IPS DF 4.7 (cell line): Measurements from ENCODE around the gene SNX18.
A peak's percentile ranks its signal among the peaks of the same experiment; 100 is the strongest.

ENCODE experiments used
- DNase-seq: peaks from one replicate; pipeline ENCODE4 v3.0.0-alpha.2; 2013; ENCODE audit warnings: low spot score; ENCODE audit errors: extremely low read depth

SNX18 gene

DNA sequence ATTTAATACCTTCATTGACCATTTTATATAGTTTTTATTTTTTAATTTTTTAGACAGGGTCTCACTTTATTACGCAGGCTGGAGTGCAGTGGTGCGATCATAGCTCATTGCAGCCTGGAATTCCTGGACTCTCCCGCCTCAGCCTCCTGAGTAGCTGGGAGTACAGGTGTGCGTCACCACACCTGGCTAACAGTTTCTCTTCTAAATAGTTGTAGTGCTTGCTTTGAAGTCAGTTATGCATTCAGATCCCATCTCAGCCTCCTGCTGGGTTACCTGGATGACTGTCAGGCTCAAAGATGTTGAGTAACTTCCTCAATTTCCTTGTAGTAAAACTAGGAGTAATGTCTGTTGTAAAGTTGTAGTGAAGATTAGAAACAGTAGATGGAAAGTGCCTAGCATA, 21.4 kb downstream of the SNX18 start:
- no peak for DNase-seq

DNA sequence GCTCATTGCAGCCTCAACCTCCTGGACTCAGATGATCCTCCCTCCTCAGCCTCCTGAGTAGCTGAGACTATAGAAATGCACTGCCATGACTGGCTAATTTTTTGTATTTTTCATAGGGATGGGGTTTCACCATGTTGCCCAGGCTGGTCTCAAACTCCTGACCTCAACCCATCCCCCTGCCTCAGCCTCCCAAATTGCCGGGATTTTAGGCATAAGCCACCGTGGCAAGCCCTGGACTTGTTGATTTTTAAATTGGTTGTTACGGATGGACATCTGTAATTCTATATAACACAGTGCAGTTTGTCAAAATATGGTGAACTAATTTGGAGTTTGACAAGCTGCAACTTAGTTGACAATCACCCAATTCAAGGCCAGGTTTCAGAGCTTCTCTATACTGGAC, 22.7 kb downstream of the SNX18 start:
- DNase-seq: no peak

DNA sequence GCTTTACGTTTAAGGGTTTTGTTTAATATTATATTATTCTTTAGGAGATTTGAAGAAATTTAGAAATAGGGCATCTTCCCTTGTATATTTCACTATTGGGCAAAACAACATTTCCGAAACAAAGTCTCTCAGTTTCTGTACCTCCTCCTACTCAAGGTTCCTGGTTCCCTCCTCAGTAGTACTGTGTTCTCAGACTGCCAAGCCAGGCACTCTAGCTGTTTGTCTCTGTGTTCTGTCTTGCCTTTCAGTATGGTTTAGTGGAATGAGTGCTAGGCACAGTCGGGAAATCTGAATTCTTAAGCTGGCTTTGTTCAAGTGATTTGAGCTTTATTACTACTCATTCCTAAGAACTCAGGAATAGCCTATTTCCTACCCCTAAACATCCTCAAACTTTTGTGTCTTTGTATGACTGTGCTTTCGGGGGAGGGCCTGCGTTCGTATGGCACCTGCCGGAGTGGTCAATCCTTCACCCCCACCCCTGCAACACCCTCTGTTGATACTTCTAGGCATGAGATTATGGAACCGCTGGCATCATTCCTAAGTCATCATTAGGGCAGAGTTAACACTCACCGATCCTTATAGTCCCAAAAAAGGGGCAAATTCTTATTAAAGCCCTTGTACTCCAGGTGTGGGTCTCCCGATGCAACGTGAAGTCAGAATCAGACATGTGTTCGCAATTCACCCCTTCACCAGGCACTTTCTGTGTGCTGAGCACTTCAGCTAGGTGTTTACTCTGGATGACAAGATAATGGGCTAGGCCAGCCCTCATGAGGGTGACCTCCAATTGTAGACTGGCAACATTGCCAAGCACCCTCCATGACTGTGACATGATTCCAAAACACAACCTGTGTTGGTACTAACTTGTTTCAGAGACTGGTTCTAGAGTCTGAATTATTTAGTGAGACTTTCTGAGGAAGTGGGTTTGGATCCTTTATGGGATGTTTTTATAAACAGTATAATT, 24.5 kb downstream of the SNX18 start:
- DNase-seq: no peak

DNA sequence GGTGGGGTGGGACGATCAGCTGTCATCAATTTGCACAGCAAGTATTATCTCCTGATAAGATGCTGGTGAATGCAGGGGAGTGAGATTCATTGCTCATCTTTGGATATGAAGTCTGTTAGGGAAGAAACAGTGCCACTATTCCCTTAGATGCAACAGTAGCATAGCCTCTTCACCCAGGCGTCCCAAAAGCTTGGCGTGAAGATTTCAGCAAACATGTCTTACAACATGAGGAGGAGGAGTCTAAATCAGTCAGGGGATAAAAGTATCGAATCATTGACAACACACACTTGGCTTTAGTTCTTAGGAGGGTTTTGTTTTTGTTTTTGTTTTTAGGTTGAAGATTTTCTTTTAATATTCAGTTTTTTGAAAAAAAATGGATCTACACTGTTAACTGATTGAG, 26.5 kb downstream of the SNX18 start:
- no peak for DNase-seq

DNA sequence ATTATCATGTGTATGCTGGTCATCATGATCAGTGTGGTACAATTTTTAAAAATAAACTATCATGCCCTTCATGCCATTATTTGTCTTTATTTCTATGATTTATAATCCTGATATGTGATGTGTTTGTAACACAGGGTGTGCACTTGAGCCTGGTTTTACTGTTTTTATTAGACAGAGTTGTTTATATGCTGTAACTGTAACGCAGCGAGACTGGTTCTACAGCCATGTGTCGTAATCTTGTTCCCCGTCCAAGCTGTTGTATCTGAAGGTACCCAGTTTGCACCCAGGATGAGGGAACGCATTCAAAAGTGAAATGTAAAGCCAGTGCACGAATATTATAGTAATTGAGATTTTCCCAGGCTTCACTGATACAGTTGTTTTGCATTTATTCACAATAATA, 28.2 kb downstream of the SNX18 start:
- no peak for DNase-seq

DNA sequence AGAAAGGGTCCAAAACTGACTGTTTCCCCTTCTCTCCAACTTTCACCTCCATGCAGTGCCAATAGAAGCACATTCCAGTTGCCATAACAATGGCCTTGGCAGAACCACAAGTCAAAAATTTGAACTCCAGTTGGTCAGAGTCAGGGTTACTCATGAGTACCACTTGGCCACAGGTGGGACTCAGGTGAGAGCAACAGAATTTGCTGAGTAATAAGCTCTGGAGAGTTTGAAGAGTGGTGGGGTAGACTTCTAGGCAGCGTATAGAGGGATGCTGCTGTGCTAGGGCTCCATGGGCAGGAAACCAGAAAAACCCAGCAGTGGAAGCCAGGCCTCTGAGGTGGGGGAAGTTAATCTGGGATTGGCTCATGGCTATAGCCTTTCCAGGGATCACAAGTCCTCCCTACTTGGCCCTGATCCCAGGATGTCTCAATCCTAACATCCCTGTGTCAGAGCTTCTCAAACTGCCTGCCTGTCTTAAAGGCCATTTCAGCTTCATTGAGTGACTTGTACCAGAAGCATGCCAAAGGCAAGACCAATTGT, 30.2 kb downstream of the SNX18 start:
- DNase-seq: no peak

DNA sequence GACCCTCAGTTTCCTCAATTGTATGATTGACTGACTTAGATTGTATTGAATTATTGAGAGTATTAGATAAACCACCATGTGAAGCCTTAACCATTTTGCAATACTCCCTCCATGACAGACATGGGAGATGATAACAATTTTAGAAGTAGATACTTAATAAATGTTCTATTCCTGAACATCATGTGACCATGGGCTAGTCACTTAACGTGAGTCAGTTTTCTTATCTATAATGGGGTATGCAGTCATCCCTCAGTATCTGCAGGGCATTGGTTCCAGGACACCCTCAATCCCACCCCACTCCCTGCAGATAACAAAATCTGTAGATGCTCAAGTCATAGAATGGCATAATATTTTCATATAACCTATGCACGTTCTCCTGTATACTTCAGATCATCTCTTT, 31.0 kb downstream of the SNX18 start:
- no peak for DNase-seq

DNA sequence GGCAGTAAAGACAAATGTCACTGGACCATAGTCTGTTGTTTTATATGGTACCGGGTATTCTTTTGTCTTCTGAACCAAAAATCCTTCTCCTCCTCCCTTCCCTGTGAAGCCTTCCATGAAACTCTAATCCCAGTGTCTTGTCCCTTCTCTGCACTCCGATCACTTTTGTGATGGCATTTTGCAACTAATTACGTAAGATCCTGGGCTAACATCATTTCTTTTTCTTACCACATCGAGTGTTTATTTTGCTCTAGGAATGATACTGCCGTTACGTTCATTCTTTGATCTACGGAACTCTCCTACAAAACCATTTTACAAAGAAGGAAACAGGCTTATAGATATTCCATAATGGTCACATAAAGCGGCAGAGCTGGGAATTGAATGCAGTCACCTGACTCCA, 33.7 kb downstream of the SNX18 start:
- DNase-seq: no peak

DNA sequence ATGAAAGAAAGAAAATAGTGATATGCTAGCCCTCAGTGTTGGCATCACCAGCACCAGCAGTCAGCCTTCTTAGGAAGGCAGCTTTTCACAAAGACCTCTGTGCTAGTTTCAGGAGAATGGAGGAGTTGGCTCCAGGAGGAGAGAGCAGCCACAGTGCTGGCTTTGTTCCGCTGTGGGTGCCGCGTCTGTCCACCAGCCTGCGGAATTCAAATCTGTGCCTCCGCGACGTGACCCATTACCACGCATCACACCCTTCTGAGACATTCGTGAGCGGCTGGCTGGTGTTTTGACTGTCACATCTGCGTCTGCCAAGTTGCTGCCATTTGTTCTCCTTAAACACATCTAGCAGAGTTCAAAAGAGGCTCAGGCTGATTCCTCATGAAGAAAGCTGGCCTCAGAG, 34.4 kb downstream of the SNX18 start:
- no peak for DNase-seq

DNA sequence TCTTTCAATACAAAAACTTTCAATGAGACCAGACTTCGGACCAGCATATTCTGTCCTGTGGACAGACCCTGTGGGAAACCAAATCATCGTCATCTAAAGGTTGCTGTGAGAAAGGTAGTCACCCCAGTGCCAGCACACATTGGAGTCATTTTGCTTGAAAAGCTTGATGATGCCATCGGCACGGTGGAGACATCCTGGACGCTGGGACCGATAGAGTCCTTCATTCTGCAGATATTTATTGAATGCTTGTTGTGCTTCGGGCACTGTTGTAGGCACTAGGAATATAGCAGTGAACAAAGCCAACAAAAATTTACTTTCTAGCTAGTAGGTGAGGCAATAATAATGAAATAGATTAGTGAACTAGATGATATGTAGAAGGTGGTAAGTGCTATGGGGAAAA, 34.9 kb downstream of the SNX18 start:
- no peak for DNase-seq

DNA sequence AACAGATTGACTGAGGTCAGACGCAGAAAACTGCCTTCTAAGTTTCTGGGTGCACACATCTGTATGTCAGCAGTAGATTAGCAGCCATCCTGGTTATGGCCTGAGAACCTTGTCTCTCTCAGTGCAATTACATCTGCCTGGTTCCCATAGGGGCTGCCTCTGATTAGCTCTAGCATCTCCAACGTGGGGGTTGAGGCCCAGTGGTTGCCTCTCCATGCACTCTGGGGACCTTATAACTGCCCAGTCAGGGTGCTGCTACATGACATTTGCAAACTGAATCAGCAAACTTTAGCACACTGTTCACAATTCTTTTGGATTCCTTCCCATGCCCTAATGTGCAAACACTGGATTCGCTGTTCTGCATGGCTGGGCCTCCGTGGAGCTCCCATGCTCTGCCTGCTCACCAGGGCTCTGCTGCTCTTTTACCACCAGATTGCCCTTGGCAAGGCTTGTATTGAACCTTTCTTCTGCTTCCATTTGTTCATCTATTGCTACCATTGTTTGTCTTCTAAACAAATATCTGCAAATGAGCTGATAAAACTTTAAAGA, 36.2 kb downstream of the SNX18 start:
- DNase-seq: no peak

DNA sequence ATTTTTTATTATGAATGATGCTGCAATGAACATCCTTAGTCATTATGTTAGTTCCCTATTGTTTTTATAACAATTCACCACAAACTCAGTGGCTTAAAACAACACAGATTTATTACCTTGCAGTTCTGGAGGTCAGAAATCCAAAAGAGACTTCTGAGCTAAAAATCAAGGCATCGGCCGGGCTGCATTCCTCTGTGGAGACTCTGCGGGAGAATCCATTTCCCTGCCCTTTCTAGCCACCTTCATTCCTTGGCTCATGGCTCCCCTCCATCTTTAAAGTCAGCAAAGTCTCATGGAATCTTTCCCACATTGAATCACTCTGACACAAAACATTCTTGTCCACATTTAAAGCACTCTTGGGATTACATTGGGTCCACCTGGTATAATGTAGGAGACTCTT, 38.6 kb downstream of the SNX18 start:
- no peak for DNase-seq

DNA sequence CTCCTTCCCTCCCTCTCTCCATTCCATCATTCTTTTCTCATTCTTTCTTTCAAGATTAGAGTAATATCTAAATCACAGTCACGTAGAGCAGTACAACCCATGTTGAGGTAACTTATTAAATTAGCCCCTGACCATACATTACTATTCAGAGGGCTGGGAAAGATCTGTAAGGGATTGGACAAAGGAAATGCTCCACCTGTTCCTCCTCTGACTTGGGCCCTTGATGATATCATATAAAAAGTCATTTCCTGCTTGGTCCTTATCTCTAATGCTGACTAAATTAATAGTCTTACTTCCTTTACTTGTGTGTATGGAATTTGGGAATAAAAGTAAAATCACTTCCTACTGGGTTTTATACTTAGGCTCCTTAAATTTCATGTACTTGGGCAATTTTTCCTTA, 40.8 kb downstream of the SNX18 start:
- no peak for DNase-seq

DNA sequence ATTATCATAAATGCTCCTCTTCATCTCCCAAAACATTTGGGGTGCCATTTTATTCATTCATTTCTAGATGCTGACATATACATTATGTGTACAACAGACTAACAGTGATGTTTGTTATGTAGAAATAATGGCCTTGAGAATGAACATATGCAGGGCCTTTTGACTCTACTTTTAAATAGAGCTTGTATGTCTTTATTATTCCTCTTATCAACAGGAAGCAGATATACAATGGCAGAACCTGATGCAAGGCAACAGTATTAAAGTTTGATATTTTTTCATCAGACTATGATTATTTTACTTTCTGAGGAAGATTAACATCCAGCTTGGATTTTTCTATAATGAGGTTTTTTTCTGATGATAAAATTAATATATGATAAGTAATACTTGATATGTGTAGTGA, 44.1 kb downstream of the SNX18 start:
- no peak for DNase-seq

DNA sequence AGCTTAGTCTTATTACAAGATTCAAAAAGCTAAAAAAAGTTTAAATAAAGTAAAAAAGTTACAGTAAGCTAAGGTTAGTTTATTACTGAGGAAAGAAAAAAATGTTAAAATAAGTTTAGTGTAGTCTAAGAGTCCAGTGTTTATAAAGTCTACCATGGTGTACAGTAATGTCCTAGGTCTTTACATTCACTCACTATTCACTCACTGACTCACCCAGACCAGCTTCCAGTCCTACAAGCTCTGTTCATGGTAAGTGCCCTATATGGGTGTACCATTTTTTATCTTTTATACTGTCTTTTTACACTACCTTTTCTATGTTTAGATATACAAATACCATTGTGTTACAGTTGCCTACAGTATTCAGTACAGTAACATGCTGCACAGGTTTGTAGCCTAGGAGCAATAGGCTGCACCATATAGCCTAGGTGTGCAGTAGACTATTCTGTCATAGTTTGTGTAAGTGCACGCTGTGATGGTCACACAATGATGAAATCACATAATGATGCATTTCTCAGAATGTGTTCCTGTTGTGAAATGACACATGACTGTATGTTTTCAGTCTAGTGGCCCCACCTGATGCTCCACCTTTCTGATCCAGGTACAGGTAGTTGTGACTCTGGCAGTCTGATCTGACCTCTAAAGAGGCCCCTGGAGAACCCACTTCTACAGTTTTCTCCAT, 45.7 kb downstream of the SNX18 start:
- DNase-seq: no peak

DNA sequence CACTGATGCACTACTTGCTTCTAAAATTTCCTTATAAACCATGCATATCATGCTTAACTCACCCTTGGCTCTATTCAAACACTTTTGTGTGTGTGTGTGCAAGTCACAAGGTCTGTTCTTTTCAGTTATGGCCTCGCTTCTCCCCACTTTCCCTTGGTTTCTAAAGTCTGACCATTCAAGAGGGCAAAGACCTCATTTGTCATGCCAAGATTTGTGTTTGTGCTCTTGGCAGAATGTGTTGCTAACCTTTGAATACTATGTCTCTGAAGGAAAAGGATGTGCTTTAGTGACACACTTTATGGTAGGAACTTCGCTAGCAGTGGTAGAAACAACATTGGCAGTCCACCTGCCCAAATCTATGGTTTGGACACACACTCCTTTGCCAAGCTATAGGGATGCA, 50.4 kb downstream of the SNX18 start:
- no peak for DNase-seq

DNA sequence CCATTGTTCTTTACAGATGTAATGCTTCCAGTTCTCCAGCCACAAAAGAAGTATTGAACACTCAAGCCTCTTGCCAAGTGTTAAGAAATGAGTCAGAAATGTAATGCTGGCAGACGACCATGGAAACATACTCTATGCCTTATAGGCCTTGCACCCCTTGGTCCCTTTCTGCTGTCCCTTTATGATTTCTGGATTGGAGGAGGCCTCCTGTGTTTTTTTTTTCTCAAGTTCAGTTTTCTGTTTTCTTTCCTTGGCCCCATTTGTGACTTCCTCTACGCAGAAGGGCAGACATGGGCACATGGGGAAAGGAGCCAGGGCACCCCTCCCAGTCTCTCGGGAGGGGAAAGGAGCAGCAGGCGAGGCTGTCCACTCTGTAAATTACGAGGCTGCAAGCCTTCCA, 53.4 kb downstream of the SNX18 start:
- DNase-seq: no peak

DNA sequence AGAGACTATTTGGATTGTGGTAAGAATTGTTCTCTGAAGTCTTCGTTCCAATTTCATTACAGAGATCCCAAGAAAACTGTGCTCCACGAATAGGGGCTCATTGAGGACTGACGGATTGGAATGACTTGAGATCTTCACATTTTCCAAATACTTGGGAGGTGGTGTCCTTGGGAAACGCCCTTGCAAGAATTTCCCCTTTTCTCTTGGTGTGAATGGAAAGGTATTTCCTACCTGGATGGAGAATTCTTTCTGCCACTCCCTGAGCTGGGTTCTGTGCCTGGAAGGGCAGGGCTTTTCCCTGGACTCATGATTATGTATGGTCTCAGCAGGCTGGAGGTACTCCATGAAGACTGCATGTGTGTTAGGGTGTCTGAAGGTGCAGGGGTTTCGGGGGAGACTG, 53.9 kb downstream of the SNX18 start:
- peak; percentile 38 for DNase-seq

DNA sequence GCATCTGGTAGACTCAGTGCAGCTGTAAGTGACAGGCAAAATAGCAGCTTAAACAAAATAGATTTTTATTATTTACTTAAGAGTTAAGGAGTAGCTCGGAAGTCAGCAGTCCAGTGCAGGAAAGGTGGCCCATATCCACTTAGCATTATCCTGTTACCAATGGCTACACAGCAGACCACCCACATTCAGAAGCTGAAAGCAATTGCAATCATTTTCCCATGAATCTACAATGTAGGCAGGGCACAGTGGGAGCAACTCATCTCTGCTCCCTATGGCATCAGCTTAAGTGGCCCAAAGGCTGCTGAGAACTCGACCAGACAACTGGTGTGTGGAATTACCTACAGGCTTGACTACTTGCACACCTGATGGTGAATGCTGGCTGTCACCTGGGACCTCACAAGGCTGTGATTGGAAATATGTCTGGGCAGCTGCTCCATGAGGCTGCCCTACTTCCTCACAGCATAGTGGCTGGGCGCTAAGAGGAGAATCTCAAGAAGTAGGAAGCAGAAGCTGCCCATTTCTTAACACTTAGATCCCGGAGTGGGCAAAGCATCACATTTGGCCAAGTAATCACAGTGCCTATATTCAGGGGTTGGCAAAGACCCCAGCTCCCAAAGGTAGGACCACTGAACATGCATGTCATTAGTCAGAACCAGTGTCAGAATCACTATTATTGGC, 56.4 kb downstream of the SNX18 start:
- no peak for DNase-seq

DNA sequence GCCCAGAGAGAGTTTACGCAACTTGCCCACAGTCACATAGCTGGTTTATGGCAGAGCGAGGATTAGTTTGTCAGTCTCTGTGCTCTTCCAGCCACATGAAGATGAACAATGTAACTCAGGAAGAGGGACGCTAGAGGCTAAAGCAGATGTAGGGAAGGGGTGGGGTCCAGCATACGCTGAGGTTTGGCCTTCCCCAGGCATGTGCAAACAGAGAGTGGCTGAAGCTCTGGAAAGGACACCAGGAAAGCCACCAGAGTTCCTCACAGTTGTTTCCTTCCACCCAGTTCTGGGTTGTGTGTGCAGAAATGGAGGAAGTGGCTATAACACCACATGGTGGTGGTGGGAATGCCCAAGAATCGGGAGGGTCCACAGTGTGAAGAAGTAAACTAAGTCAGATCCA, 60.0 kb downstream of the SNX18 start:
- no peak for DNase-seq

DNA sequence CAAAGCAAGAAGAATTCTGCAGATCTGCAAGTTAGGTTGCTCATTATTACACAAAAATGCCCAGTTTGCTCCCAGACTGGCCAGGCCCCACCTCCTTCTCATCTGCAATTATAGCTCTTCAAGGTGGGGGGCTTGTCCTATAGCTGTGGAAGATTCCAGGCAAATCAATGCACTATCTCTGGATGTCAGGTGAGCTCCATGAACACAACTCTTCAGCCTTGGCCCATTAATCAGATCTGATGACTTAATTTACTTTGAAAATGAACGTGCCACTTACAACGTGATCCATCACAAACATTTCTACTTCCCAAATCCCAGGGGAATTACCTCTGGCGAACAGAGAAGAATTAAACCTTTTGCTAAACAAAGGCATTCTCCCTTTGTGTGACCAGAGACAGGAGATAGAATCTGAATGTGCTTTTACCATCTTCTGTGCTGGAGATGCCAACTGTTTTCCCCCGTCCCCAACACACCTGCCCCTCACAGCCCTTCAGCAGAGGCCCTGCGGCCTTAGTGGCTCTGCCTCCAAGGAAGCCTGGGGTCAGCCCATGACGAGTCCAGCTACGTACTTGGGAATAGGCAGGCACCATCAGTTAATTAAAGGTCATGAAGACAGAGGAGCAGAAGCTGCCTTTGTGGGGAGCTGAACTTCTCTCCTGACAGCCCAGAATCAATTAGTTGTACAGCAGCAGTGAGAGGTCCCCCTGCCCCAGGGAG, 60.5 kb downstream of the SNX18 start:
- no peak for DNase-seq
